NCI-H146 (cell line): ENCODE measurements around the gene PRKAR1B.
"Not testable (repeated sequence)": the region's sequence is repeated elsewhere in the genome, so short reads cannot be mapped to it uniquely, and the experiment has no call there.

Experiments used
- DNase-seq: peaks from one replicate; lab custom pipeline; 2025; lab: John Stamatoyannopoulos, UW

Gene PRKAR1B

DNA sequence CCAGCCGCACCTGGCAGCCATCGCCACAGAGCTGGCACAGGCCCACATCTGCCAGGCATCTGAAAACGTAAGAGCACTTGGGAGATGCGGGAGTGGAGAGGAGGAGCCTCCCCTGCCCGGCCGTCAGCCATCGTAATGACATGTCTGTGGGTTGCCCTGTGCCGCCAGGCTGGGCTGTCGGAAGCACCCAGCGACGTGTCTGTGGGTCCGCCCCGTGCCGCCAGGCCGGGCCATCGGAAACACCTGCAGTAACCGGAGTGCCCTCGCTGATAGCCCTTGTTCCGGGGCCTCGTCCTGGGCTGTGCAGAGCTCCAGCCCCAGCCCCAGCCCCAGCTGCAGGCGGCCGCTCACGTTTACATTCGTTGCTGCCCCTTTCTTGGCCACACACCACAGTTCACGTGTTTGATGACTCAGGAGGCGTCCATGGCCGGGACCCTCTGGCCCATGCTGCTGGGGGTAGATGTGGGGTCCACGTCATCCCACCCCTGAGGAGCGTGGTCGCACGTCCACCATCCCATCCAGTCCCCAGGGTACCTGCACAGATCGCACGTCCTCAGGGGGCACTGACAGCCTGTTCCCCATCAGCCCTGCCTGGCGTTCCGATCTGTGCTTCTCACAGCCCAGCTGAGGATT is 30.0 kb upstream of the PRKAR1B start:
- DNase-seq = no peak

DNA sequence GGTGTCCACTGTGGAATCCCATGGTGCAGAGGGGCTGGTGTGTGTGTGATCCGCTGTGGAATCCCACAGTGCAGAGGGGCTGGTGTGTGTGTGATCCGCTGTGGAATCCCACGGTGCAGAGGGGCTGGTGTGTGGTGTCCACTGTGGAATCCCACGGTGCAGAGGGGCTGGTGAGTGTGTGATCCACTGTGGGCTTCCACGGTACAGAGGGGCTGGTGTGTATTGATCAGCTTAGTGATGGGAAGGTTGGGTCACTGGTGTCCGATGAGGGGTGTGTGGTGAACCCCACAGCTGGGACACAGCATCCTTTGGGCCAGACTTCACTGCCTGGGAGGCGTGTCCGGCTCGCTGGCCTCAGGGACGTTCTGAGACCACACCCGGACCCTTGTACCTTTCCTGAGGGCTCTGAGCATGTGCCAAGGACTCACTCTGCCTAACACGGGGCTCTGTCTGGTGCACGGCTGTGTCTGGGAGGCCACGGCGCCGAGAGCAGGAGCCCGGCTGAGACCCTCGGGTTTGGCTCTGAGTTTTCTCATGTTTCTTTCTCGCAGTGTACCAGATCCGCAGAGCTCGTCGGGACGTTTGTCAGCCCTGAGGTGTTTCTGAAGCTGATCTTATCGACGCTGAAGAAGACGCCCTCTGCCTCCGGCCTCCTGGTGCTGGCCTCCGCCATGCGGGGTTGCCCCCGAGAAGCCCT is 29.3 kb upstream of the PRKAR1B start:
- no peak for DNase-seq

DNA sequence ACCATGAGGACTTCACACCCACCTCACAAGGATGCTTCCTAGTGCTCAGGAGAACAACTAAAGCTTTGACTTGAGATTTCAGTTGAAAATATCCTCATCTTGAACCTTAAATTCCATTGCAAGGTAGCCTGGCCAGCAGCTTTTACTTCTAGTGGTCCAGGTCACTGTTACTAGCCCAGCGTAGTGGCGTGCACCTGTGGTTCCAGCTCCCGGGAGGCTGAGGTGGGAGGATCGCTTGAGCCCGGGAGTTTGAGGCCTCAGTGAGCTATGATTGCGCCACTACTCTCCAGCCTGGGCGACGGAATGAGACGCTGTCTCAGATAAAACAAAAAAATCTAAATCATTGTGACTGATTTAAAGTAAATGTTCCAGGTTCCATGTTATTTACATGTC is 28.3 kb upstream of the PRKAR1B start:
- DNase-seq = no peak

DNA sequence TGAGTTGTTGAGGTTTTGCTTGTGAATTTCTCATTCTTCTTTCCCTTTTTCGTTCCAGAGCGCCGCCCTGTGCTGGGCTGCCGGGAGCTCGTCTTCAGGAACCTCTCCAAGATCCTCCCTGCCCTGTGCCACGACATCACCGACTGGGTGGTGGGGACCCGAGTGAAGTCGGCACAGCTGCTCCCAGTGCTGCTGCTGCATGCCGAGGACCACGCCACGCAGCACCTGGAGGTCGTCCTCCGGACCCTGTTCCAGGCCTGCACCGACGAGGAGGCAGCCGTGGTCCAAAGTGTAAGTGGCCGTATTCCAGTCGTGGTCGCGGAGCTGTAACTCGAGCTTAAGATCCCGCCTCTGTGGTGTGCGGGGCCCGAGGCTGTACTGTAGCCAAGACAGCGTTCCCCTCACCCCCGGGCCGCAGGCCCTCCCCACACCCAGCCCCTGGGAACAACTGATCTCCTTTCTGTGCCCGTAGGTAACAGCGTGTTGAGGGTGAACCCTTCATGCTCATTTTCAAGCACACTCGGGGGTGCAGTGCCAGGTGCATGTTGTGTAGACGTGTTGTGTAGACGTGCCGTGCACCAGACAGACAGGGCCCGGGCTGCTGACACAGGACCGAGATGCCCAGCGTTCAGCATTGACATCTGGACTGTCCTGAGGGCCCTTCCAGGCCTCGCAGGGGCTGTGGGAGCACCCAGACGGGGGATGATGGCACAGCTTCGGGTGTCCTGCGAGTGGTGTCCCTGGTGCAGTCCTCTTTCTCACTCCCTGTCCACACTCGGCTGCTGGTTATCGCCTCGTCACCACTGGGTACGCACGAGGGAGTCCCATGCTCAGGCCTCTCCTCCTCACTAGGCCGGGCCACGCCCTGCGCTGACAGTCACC is 27.7 kb upstream of the PRKAR1B start:
- DNase-seq = no peak

DNA sequence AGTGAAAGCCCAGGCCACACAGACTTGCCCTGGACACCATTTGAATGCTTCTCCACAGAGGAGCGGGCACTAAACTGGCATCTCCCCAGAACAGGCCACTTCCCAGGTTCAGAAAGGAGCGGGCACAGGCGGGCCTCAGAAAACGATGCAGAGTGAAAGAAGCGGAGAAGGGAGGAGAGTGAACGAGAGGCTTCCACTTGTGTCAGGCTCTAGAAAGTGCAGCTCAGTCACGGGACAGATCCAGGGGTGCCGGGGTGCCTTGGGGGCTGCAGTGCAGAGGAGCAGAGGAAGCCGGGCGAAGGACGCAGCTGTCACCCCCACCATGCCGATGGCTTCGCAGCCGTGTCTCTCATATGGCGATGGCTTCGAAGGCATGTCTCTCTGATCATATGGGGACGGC is 26.1 kb upstream of the PRKAR1B start:
- no peak for DNase-seq

DNA sequence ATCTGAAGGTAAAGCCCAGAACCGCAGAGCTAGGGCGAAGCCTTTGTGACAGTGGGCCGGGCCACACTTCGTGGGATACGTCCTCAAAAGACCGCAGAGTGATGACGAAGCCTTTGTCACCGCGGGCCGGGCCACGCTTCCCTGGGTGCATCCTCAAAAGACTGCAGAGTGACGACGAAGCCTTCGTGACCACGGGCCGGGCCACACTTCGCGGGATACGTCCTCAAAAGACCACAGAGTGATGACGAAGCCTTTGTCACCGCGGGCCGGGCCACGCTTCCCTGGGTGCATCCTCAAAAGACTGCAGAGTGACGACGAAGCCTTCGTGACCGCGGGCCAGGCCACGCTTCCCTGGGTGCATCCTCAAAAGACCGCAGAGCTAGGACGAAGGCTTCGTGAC is 25.2 kb upstream of the PRKAR1B start:
- not testable (repeated sequence) for DNase-seq

DNA sequence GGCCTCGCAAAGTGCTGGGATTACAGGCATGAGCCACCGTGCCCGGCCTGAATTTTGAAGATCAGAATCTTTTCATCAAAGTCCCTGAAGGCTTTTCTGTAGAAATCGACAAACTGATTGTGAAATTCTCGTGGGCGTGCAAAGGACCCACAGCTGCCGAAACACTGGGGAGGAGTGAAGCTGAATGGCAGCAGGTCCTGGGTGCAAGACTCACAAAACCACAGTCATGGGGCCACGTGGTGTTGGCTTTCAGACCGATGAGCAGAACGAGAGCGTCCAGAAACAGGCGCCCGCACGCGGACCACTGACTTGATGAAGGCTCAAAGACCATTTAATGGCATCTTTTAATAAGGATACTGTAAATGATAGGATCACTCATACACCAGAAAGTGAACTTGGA is 24.7 kb upstream of the PRKAR1B start:
- no peak for DNase-seq

DNA sequence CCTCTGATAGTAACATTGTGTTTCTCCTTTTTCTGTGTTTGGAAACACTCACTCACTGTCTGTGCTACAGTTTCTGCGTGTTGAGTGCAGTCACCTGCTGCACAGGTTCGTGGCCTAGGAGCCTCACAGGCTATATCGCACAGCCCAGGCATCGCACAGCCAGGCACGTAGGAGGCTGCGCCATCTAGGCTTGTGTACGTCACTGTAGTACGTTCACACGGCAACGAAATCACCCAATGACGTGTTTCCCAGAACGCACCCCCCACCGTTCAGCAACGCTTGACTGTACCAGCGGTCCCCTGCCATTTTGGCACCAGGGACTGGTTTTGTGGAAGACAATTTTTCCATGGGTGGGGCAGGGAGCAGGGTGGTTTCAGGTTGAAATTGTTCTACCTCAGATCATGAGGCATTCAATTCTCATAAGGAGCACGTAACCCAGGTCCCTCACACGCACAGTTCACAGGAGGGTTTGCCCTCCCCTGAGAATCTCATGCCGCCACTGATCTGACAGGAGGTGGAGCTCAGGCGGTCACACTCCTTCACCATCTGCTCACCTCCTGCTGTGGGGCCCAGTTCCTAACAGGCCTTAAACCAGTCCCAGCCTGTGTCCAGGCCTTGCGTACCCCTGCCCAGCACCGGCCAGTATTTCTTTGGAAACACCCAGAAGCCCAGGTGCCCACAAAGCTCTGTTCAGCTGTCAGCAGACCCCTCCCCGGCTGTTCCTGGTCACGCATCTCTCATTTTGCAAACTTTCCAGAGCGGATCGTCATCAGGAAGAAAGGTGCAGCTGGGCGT is 23.2 kb upstream of the PRKAR1B start:
- DNase-seq = no peak

DNA sequence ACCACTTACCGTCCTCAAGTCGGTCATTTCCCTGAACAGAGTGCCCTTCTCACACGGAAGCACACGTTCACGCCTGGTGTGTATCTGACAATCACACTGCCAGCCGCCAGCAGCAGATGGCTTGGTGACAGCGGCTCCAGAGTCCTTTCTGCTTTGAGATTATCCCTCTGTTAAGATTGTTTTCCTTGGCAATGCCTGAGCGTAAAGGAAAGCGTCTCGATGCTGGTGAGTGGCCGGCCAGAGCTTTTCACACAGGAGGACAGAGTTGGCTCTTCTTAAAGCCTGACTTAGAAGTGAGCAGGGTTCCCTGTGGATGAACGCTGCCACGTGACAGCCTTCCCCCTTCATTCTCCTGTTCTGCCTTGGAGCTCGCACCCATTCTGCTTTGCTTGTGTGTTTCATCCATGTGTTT is 22.1 kb upstream of the PRKAR1B start:
- no peak for DNase-seq

DNA sequence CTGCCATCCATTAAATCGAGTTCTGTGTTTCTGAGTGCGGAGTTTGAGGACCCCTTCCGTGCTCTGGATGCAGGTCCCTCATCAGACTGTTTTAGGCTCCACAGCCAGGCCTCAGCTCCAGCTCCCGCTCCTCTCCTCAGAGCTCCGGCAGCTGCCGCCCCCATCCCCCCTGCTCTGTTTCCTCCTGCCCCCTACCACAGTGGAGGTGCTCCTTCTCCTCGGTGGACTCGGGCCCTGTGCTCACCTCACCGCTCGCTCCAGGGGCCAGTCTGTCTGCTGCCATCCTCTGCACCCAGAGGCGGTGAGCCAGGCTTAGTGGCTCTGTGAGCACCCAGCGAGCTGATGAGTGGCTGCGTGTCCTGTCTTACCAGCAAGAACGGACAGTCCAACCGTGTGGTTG is 21.4 kb upstream of the PRKAR1B start:
- DNase-seq = no peak

DNA sequence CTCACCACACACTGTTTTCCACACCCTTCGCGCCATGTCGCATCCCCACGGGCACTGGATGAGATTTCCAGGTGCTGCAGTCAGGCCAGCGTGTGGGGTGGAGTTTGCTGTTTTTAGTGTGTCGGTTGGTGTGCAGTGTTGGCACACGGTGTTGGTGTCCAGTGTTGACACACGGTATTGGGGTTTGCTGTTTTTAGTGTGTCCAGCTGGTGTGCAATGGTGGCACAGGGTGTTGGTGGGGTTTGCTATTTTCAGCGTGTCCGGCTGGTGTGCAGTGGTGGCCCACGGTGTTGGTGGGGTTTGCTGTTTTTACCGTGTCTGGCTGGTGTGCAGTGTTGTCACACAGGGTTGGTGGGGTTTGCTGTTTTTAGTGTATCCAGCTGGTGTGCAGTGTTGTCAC is 20.1 kb upstream of the PRKAR1B start:
- no peak for DNase-seq

DNA sequence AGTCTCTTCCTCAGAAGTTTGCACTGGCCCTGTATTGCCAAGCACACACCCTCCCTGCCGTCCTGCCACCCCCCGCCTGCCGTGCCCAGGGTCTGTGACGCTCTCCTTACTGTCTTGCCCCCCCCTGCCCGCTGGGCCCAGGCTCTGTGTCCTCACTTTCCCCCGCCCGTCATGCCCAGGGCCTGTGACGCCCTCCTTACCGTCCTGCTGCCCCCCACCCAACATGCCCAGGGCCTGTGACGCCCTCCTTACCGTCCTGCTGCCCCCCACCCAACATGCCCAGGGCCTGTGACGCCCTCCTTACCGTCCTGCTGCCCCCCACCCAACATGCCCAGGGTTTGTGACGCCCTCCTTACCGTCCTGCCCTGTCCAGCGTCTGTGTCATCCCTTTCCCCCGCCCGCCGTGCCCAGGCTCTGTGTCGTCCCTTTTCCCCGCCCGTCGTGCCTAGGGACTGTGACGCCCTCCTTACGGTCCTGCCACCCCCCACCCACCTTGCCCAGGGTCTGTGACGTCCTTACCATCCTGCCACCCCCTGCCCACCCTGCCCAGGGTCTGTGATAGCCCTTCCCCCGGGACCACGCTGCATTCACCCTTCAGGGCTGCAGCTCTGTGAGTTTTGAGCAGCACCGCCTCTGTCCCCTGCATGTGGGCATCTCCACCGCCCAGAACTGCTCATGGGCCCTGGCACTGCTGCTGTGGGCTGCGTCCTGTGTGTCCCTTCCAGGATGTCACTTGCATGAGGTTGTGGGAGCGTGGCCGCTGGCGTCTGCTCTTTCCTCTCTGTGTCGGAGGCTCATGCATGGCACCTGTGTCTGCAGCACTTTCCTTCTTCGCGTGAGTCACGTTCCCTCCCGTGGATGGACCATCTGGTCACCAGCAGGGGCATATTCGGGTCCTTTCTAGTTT is 19.3 kb upstream of the PRKAR1B start:
- no peak for DNase-seq

DNA sequence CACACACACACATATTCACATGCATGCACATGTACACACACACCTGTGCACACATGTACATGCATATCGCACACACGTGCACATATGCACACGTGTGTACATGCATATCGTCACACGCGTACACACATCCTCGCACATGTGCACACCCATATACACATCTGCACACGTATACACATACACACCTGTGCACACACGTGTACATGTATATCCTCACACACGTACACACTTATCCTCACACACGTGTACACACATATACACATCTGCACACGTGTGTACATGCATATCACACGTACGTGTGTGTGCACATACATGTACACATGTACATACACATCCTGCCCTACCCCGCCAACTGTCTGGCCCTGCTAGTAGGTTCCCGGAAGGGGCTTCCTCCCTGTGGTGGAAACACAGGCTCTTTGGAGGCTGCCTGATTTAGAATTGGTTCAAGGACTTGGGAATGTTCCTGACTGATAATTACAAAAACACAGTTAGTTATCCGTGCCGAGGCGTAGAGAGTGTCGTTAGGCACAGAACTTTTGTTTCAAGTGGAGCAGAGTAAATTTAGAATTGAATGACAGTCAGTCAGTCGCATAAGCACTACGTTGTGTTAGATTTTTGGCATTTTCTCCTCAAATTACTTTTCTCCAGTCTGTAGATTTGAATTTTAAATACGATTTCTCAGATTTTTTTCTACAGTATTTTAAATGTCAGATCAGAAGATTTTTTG is 18.5 kb upstream of the PRKAR1B start:
- no peak for DNase-seq

DNA sequence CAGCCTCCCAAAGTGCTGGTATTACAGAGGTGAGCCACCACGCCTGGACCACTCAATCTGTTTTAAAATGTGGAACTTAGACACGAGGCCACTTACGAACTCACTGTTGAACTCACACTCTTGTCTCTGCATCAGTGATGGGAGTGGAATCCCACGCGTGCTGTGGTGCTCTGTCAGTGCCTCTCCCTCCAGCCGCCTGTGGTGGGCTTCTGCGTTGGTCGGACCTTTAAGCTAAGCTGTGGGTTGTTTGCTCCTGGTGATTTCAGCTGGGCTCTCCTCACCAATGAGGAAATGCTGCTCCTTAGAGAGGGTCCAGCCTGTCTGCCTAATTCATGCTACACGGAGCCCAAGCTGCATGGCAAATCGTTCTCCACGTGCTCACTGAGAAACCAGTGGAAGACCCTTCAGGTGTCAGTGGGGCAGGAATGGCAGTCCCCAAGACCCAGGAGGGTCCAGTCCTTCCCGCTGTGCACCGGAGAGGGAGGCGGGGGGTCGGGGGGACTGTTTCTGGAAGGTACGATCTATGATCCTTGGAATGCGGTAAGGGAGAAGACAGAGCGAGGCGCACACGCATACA is 17.9 kb upstream of the PRKAR1B start:
- no peak for DNase-seq

DNA sequence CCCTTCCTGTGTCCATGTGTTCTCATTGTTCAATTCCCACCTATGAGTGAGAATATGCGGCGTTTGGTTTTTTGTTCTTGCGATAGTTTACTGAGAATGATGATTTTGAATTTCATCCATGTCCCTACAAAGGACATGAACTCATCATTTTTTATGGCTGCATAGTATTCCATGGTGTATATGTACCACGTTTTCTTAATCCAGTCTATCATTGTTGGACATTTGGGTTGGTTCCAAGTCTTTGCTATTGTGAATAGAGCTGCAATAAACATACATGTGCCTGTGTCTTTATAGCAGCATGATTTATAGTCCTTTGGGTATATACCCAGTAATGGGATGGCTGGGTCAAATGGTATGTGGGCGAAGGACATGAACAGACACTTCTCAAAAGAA is 17.0 kb upstream of the PRKAR1B start:
- not testable (repeated sequence) for DNase-seq

DNA sequence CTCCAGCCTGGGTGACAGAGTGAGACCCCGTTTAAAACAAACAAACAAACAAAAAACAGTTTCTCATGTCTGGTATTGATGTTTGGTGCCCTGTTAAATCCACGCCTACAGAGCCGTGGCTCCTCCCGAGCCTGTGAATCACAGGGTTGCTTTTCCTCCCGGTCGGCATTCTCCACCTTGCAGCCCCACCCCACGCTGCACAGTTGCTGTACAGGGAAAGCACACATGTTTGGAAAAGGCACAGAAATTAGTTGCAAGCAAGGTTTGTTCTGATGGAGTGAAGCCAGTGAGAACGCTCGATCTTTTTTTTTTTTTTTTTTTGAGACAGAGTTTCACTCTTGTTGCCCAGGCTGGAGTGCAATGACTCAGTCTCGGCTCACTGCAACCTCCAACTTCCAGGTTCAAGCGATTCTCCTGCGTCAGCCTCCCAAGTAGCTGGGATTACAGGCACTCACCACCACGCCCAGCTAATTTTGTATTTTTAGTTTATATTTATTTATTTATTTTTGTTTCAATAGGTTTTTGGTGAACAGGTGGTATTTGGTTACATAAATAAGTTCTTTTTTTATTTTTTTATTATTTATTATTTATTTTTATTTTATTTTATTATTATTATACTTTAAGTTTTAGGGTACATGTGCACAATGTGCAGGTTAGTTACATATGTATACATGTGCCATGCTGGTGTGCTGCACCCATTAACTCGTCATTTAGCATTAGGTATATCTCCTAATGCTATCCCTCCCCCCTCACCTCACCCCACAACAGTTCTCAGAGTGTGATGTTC is 16.5 kb upstream of the PRKAR1B start:
- DNase-seq = not testable (repeated sequence)

DNA sequence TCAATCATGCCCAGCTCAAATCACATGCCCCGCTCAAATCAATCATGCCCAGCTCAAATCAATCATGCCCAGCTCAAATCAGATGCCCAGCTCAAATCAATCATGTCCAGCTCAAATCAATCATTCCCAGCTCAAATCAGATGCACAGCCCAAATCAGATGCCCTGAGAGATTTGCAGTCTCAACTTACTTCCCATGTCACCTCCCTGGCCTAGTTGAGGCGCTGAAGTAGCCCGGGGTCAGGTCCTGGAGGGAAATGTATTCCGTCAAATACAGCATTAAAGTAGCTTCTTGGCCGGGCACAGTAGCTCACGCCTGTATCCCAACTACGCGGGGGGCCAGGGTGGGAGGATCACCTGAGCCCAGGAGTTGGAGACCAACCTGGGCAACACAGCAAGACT is 15.7 kb upstream of the PRKAR1B start:
- DNase-seq = no peak

DNA sequence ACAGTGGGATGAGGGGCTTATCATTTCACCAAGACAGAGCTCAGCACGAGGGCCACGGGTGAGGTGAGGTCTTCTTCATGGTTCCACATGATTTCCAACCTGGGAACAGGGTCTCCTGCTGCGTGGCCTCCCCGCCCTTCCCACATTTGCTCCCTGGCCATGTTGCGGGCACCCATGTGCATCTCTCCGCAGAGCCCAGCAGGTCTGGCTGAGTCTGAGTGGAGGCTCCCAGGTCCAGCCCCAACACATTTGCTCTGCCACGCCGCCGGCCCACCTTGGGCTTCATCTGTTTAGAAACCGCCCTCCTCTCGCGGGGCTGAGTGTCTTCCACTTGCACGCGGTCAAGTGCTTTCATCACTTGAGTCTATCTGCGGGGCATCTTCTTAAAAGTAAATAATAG is 14.8 kb upstream of the PRKAR1B start:
- no peak for DNase-seq

DNA sequence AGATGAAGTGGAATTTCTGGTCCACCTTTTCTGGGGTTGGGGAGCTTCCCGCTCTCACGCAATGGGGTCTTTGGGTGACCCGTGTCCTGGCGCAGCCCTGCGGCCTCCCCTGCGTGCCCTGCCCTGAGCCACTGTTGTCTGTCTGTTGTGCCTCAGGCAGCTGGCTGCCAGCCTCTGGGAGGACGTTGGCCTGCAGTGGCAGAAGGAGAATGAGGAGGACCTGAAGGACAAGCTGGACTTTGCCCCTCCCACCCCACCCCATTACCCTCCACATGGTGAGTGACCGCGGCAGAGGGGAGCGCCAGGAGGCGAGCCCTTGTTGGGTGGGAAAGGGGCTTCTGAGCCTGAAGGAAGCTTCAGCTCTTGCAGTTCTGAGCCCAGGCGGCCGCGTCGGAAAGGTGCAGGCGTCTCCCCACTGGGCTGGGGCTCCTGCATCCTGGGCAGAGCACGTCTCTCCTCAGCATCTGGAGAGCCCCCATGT is 14.2 kb upstream of the PRKAR1B start:
- DNase-seq = no peak
